Body of pancreas (tissue), 4 donors: ENCODE results near the gene SDC1. TPM values are rescaled to one million over a fixed set of nuclear protein-coding genes. Genes with fewer than 3 reads are reported as not detected.

Experiments used
- ATAC-seq: fragments of 150-250 bp; one replicate; pipeline ENCODE4 v1.9.1; 2016
- DNase-seq, 4 donors: peaks; one replicate each; pipeline ENCODE4 v3.0.0-alpha.2; 2019
- H3K27ac ChIP-seq, 4 donors: fragments of 200-600 bp; sonication (generic); 1 replicate in 3 of 4; 2 replicates in 1 of 4; pipeline versions ENCODE4 v1.5.1 to v1.6.1; 2016 to 2019; ENCODE audit warnings: mild to moderate bottlenecking in 1 of 4, mixed read lengths in 1 of 4, moderate library complexity in 1 of 4
- H3K27me3 ChIP-seq, 2 donors: fragments of 200-600 bp; sonication (generic); one replicate each; pipeline ENCODE4 v1.6.0; 2016; ENCODE audit warnings: mild to moderate bottlenecking in 1 of 2
- H3K36me3 ChIP-seq, 2 donors: fragments of 200-600 bp; sonication (generic); replicated peaks in 1 of 2; 2 replicates each; pipeline ENCODE4 v1.5.1; 2016; ENCODE audit warnings: low read depth in 2 of 2; ENCODE audit not compliant: insufficient read depth in 1 of 2
- H3K4me1 ChIP-seq: fragments of 200-600 bp; sonication (generic); one replicate; pipeline ENCODE4 v1.6.0; 2016
- H3K4me3 ChIP-seq, 2 donors: fragments of 200-600 bp; sonication (generic); 1 replicate in 1 of 2; 2 replicates in 1 of 2; pipeline ENCODE4 v1.5.1; 2016 to 2019
- H3K9me3 ChIP-seq, 3 donors: fragments of 200-600 bp; sonication (generic); 1 replicate in 2 of 3; 2 replicates in 1 of 3; pipeline ENCODE4 v1.5.1; 2016
- CTCF ChIP-seq, 7 experiments: fragments of 450-650 bp in 4 of 7; fragments of 200-600 bp in 3 of 7; sonication (generic) in 3 of 7; IDR thresholded peaks; one replicate each; pipeline ENCODE4 v1.5.1; 2016 to 2019; ENCODE audit warnings: antibody characterized with exemption in 7 of 7
- POLR2A ChIP-seq, 3 donors: fragments of 450-650 bp; IDR thresholded peaks; one replicate each; pipeline ENCODE4 v1.6.1; 2016; ENCODE audit warnings: antibody characterized with exemption in 3 of 3, mild to moderate bottlenecking in 2 of 3
- WGBS, 2 donors: methylation state at CpG; one replicate each; pipeline ENCODE4 v1.1.5; 2017; 5-methylcytosine and 5-hydroxymethylcytosine counted together
- intact Hi-C: fragments of 100-400 bp; cut with DNase I; formaldehyde crosslinking; loops from one replicate; pipeline ENCODE4 v1.15.1; 2023
- total RNA-seq, 2 donors: library from RNA; depleted of rRNA; stranded (reverse); fragments of >200 nt; gene quantifications; one replicate each; pipeline ENCODE4 v1.1.0, GENCODE V29; 2016

SDC1 gene
- total RNA-seq, 2 donors from 2014 or later, result 24.7 to 53.2 TPM

GRCh38 chr2:20212871-20213503 is 11.9 kb downstream of the SDC1 start:
- DNase-seq (peak; percentile 32 to 70 (median 55)), ATAC-seq (peak; percentile 71)
- TF ChIP-seq POLR2A (IDR thresholded peaks at IDR 0.05) (no peak), CTCF (IDR thresholded peaks at IDR 0.05) (no peak)
- Histone ChIP-seq H3K9me3 (no peaks in the 10 kb centered on the region), H3K36me3 (no peaks in the 10 kb centered on the region), H3K27ac (peak overlapping the region in 3 of 4 donors; percentile 26 to 65 (median 49)), H3K4me3 (no peak overlapping the region), H3K27me3 (no peaks in the 10 kb centered on the region), H3K4me1 (peaks cover 31% of the 10 kb centered on the region)
- intact Hi-C loops, result no loop called here
- 54 to 56% methylated on average over 8 to 16 of the region's 16 CpGs for WGBS, 2 donors

- intact Hi-C loops, result no loop called here
- Histone ChIP-seq H3K9me3 (no peaks in the 10 kb centered on the region), H3K27me3 (no peaks in the 10 kb centered on the region), H3K4me1 (peaks cover 37% of the 10 kb centered on the region), H3K27ac (peak overlapping the region in 2 of 4 donors; percentile 49 to 65), H3K4me3 (no peak overlapping the region), H3K36me3 (no peaks in the 10 kb centered on the region)
- DNase-seq (no peak), ATAC-seq (no peak)
- TF ChIP-seq CTCF (IDR thresholded peaks at IDR 0.05) (no peak), POLR2A (IDR thresholded peaks at IDR 0.05) (no peak)
- WGBS, 2 donors, result 43 to 64% methylated on average over 6 to 9 of the region's 11 CpGs
Observed at GRCh38 chr2:20212459-20212870, 12.5 kb downstream of the SDC1 start.

GRCh38 chr2:20211860-20212458 is 13.0 kb downstream of the SDC1 start:
- ATAC-seq, result no peak
- Histone ChIP-seq H3K4me1 (peaks cover 41% of the 10 kb centered on the region), H3K27me3 (no peaks in the 10 kb centered on the region), H3K27ac (peak overlapping the region in 2 of 4 donors; percentile 49 to 65), H3K36me3 (no peaks in the 10 kb centered on the region), H3K4me3 (no peak overlapping the region), H3K9me3 (no peaks in the 10 kb centered on the region)
- no peak for TF ChIP-seq CTCF (IDR thresholded peaks at IDR 0.05)
- TF ChIP-seq POLR2A (IDR thresholded peaks at IDR 0.05), result no peak
- 89 to 100% methylated on average over 4 to 14 of the region's 14 CpGs for WGBS, 2 donors
- intact Hi-C loops, result no loop called here
- no peak for DNase-seq

GRCh38 chr2:20211420-20211819 is 13.5 kb downstream of the SDC1 start:
- WGBS, 2 donors, result 87 to 100% methylated on average over 2 to 12 of the region's 12 CpGs
- Histone ChIP-seq H3K4me3 (no peak overlapping the region), H3K4me1 (peaks cover 45% of the 10 kb centered on the region), H3K36me3 (no peaks in the 10 kb centered on the region), H3K27ac (no peak overlapping the region), H3K27me3 (no peaks in the 10 kb centered on the region), H3K9me3 (no peaks in the 10 kb centered on the region)
- DNase-seq (no peak), ATAC-seq (no peak)
- no peak for TF ChIP-seq CTCF (IDR thresholded peaks at IDR 0.05)
- no peak for TF ChIP-seq POLR2A (IDR thresholded peaks at IDR 0.05)
- intact Hi-C loops, result no loop called here

- H3K9me3 ChIP-seq, result no peaks in the 10 kb centered on the region
- no peak overlapping the region for H3K27ac ChIP-seq
- WGBS, 2 donors, result 68 to 82% methylated on average over 3 to 8 of the region's 8 CpGs
- peaks cover 45% of the 10 kb centered on the region for H3K4me1 ChIP-seq
- no peak for TF ChIP-seq CTCF (IDR thresholded peaks at IDR 0.05)
- no peak for TF ChIP-seq POLR2A (IDR thresholded peaks at IDR 0.05)
- intact Hi-C loops, result no loop called here
- no peaks in the 10 kb centered on the region for H3K27me3 ChIP-seq
- no peak for ATAC-seq
- no peak overlapping the region for H3K4me3 ChIP-seq
- no peak for DNase-seq
- no peaks in the 10 kb centered on the region for H3K36me3 ChIP-seq
Observed at GRCh38 chr2:20210462-20210861, 14.5 kb downstream of the SDC1 start.
